ENCODE results near the gene CYFIP1. TPM values are rescaled to one million over a fixed set of nuclear protein-coding genes. Genes with fewer than 3 reads are reported as not detected.
A peak's percentile ranks its signal among the peaks of the same experiment; 100 is the strongest.

Gene CYFIP1
- total RNA-seq, 1 donor from 2014 or later, result 116 TPM

DNA sequence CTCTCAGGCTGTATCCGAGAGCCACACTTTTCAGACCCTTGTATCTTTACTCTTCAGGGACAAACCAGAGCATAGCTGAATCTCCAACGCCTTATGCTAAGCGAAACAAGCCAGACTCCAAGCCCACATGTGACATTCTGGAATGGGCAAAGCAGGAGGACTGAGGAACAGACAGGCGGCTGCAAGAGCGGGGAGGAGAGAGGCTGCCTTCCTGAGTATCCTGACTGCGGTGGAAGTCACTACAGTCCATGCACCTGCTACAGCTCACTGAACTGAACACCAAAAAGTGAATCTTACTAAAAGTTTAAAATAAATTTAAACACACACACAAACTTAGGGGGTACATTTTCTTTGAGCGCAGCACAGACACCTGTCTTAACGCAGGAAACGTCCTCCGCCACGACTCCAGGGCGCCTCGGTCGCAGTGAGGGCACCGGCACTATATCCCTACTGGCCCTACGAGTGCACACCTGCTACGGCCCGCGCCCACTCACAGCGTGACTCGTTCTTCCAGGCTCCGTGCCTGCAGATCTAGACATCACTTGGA lies 1.4 kb downstream of the CYFIP1 start:
- no peak for TF ChIP-seq EZH2 (IDR thresholded peaks at IDR 0.05; ENCODE audit: insufficient read depth, low read length)
- TF ChIP-seq, protein P1, sequence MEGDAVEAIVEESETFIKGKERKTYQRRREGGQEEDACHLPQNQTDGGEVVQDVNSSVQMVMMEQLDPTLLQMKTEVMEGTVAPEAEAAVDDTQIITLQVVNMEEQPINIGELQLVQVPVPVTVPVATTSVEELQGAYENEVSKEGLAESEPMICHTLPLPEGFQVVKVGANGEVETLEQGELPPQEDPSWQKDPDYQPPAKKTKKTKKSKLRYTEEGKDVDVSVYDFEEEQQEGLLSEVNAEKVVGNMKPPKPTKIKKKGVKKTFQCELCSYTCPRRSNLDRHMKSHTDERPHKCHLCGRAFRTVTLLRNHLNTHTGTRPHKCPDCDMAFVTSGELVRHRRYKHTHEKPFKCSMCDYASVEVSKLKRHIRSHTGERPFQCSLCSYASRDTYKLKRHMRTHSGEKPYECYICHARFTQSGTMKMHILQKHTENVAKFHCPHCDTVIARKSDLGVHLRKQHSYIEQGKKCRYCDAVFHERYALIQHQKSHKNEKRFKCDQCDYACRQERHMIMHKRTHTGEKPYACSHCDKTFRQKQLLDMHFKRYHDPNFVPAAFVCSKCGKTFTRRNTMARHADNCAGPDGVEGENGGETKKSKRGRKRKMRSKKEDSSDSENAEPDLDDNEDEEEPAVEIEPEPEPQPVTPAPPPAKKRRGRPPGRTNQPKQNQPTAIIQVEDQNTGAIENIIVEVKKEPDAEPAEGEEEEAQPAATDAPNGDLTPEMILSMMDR (IDR thresholded peaks at IDR 0.05; ENCODE audit: insufficient read depth, low read depth, low read length), result no peak
- Histone ChIP-seq H3K4me2 (ENCODE audit: low read length) (peak overlapping the region; percentile 94), H2AFZ (ENCODE audit: low read depth, low read length) (no peak overlapping the region), H3K27ac (ENCODE audit: low read depth, low read length) (no peak overlapping the region), H3K9me3 (ENCODE audit: insufficient read depth, low read depth, low read length) (no peaks in the 10 kb centered on the region), H4K20me1 (ENCODE audit: insufficient read depth, low read length) (peaks cover 57% of the 10 kb centered on the region), H3K79me2 (ENCODE audit: insufficient read depth, low read length) (peaks cover 60% of the 10 kb centered on the region), H3K36me3 (ENCODE audit: insufficient read depth, low read length) (no peaks in the 10 kb centered on the region), H3K9ac (ENCODE audit: low read length) (peak overlapping the region; percentile 93), H3K4me3 (ENCODE audit: insufficient read depth, low read depth, low read length) (peak overlapping the region; percentile 92), H3K4me1 (ENCODE audit: insufficient read depth, low read length) (peaks cover 12% of the 10 kb centered on the region), H3K27me3 (ENCODE audit: insufficient read depth, low read length) (no peaks in the 10 kb centered on the region)
- FAIRE-seq, result no peak
- no peaks in the 10 kb centered on the region for H3K27me3 Mint-ChIP-seq (ENCODE audit: low read depth, unreplicated experiment)
- no peak overlapping the region for H3K27ac Mint-ChIP-seq (ENCODE audit: unreplicated experiment)
- H3K9me3 Mint-ChIP-seq (ENCODE audit: unreplicated experiment), result no peaks in the 10 kb centered on the region
- H3K36me3 Mint-ChIP-seq (ENCODE audit: low read depth, unreplicated experiment), result no peaks in the 10 kb centered on the region
- DNase-seq (ENCODE audit: low read depth), result no peak
- H3K4me1 Mint-ChIP-seq (ENCODE audit: low read depth, unreplicated experiment), result peaks cover 2% of the 10 kb centered on the region
- peak overlapping the region; percentile 100 for H3K4me3 Mint-ChIP-seq (ENCODE audit: unreplicated experiment)

DNA sequence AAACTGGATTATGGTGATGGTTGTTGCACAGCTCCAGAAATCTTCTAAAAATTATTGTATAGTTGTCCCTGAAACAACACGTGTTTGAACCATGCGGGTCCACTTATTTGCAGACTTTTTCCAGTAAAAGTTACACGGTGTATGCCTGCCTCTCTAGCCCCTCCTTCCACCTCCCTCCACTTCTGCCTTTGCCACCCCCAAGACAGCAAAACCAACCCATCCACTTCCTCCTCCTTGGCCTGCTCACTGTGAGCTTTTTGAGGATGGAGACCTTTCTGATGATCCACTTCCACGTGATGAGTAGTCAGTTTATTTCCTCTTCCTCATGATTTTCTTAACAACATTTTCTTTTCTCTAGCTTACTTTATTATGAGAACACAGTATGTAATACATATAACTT lies 5.4 kb downstream of the CYFIP1 start:
- Histone ChIP-seq H3K27ac (ENCODE audit: low read depth, low read length) (no peak overlapping the region), H3K36me3 (ENCODE audit: insufficient read depth, low read length) (no peaks in the 10 kb centered on the region), H2AFZ (ENCODE audit: low read depth, low read length) (no peak overlapping the region), H3K4me3 (ENCODE audit: insufficient read depth, low read depth, low read length) (no peak overlapping the region), H3K4me1 (ENCODE audit: insufficient read depth, low read length) (peaks cover 8% of the 10 kb centered on the region), H3K9me3 (ENCODE audit: insufficient read depth, low read depth, low read length) (no peaks in the 10 kb centered on the region), H3K79me2 (ENCODE audit: insufficient read depth, low read length) (peaks cover 98% of the 10 kb centered on the region), H3K9ac (ENCODE audit: low read length) (no peak overlapping the region), H3K4me2 (ENCODE audit: low read length) (no peak overlapping the region), H3K27me3 (ENCODE audit: insufficient read depth, low read length) (no peaks in the 10 kb centered on the region), H4K20me1 (ENCODE audit: insufficient read depth, low read length) (peaks cover 94% of the 10 kb centered on the region)
- Mint-ChIP-seq H3K27me3 (ENCODE audit: low read depth, unreplicated experiment) (no peaks in the 10 kb centered on the region), H3K9me3 (ENCODE audit: unreplicated experiment) (peaks cover 2% of the 10 kb centered on the region), H3K4me1 (ENCODE audit: low read depth, unreplicated experiment) (peaks cover 5% of the 10 kb centered on the region), H3K27ac (ENCODE audit: unreplicated experiment) (no peak overlapping the region), H3K36me3 (ENCODE audit: low read depth, unreplicated experiment) (no peaks in the 10 kb centered on the region), H3K4me3 (ENCODE audit: unreplicated experiment) (no peak overlapping the region)
- no peak for FAIRE-seq
- DNase-seq (ENCODE audit: low read depth), result no peak
- TF ChIP-seq EZH2 (IDR thresholded peaks at IDR 0.05; ENCODE audit: insufficient read depth, low read length), result no peak
- TF ChIP-seq, protein P1 (IDR thresholded peaks at IDR 0.05; ENCODE audit: insufficient read depth, low read depth, low read length), result no peak

DNA sequence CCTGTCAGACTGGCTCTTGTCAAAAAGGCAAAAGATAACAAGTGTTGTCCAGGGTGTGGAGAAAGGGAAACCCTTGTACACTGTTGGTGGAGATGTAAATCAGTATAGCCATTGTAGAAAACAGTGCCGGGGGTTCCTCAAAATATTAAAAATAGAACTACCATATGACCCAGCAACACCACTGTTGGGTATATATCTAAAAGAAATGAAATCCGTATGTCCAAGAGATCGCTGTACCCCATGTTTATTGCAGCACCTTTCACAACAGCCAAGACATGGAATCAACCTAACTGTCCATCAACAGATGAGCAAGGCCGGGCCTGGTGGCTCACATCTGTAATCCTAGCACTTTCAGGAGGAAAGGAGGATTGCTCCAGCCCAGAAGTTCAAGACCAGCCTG lies 6.2 kb downstream of the CYFIP1 start:
- peaks cover 5% of the 10 kb centered on the region for H3K4me1 Mint-ChIP-seq (ENCODE audit: low read depth, unreplicated experiment)
- no peak overlapping the region for H3K27ac Mint-ChIP-seq (ENCODE audit: unreplicated experiment)
- Histone ChIP-seq H3K36me3 (ENCODE audit: insufficient read depth, low read length) (no peaks in the 10 kb centered on the region), H3K4me2 (ENCODE audit: low read length) (no peak overlapping the region), H3K9ac (ENCODE audit: low read length) (no peak overlapping the region), H3K4me3 (ENCODE audit: insufficient read depth, low read depth, low read length) (no peak overlapping the region), H3K9me3 (ENCODE audit: insufficient read depth, low read depth, low read length) (no peaks in the 10 kb centered on the region), H3K79me2 (ENCODE audit: insufficient read depth, low read length) (peaks cover 98% of the 10 kb centered on the region), H4K20me1 (ENCODE audit: insufficient read depth, low read length) (peaks cover 94% of the 10 kb centered on the region), H3K27ac (ENCODE audit: low read depth, low read length) (no peak overlapping the region), H3K27me3 (ENCODE audit: insufficient read depth, low read length) (no peaks in the 10 kb centered on the region), H3K4me1 (ENCODE audit: insufficient read depth, low read length) (peaks cover 7% of the 10 kb centered on the region), H2AFZ (ENCODE audit: low read depth, low read length) (no peak overlapping the region)
- no peak overlapping the region for H3K4me3 Mint-ChIP-seq (ENCODE audit: unreplicated experiment)
- TF ChIP-seq EZH2 (IDR thresholded peaks at IDR 0.05; ENCODE audit: insufficient read depth, low read length), result no peak
- TF ChIP-seq, protein P1 (IDR thresholded peaks at IDR 0.05; ENCODE audit: insufficient read depth, low read depth, low read length), result no peak
- H3K36me3 Mint-ChIP-seq (ENCODE audit: low read depth, unreplicated experiment), result no peaks in the 10 kb centered on the region
- FAIRE-seq (no peak), DNase-seq (ENCODE audit: low read depth) (no peak)
- peaks cover 2% of the 10 kb centered on the region for H3K9me3 Mint-ChIP-seq (ENCODE audit: unreplicated experiment)
- H3K27me3 Mint-ChIP-seq (ENCODE audit: low read depth, unreplicated experiment), result no peaks in the 10 kb centered on the region

Measured in astrocyte (in vitro differentiated cells and primary cell).